WTC11 (cell line): ENCODE data around the gene SAMD5.

Experiments used
- CTCF ChIP-seq: fragments of 200-600 bp; IDR thresholded peaks from 2 replicates; pipeline ENCODE4 v1.8.0; 2022; ENCODE audit warnings: antibody characterized with exemption
- SMAD3 ChIP-seq: sonication (generic); formaldehyde crosslinking; IDR thresholded peaks from 2 replicates; pipeline ENCODE4 v1.8.0; 2022; ENCODE audit warnings: missing genetic modification reagents, mild to moderate bottlenecking, borderline replicate concordance

- TF ChIP-seq CTCF (no peak), SMAD3 (CRISPR knock-in tag) (no peak)
Observed at GRCh38 chr6:147548921-147549475, 40.5 kb downstream of the SAMD5 start.
